Psoas muscle (tissue), 8 donors: Measurements from ENCODE around the gene DIP2C. TPM values are rescaled to one million over a fixed set of nuclear protein-coding genes. Genes with fewer than 3 reads are reported as not detected.

Experiments
- ATAC-seq, 4 donors: fragments of 200-7000 bp; cut with Tn5 transposase; one replicate each; pipeline ENCODE4 v1.9.1; 2020; ENCODE audit warnings: moderate library complexity in 3 of 4, mild to moderate bottlenecking in 2 of 4
- DNase-seq, 2 donors: peaks; one replicate each; pipeline ENCODE4 v3.0.0-alpha.2; 2020
- H3K27ac ChIP-seq: fragments of 200-600 bp; one replicate; pipeline ENCODE4 v1.8.0; 2022
- H3K27me3 ChIP-seq, 3 donors: fragments of 200-600 bp in 1 of 3; one replicate each; pipeline versions ENCODE4 v1.6.1 to v1.8.0; 2013 to 2022; ENCODE audit warnings: low read length in 2 of 3, mild to moderate bottlenecking in 2 of 3, moderate library complexity in 1 of 3; ENCODE audit not compliant: insufficient read depth in 3 of 3
- H3K36me3 ChIP-seq, 2 donors: fragments of 200-600 bp in 1 of 2; one replicate each; pipeline versions ENCODE4 v1.6.1 to v1.8.0; 2013 to 2022; ENCODE audit warnings: low read depth in 1 of 2, mild to moderate bottlenecking in 1 of 2, moderate library complexity in 1 of 2; ENCODE audit not compliant: insufficient read depth in 1 of 2
- H3K4me1 ChIP-seq: fragments of 200-600 bp; one replicate; pipeline ENCODE4 v1.8.0; 2022
- H3K4me3 ChIP-seq: fragments of 200-600 bp; one replicate; pipeline ENCODE4 v1.8.0; 2022; ENCODE audit warnings: mild to moderate bottlenecking
- H3K9me3 ChIP-seq: fragments of 200-600 bp; one replicate; pipeline ENCODE4 v1.8.0; 2022
- CTCF ChIP-seq: fragments of 200-600 bp; IDR thresholded peaks from one replicate; pipeline ENCODE4 v1.8.0; 2022; ENCODE audit warnings: antibody characterized with exemption
- WGBS, 3 donors: extraction: QIAGEN DNeasy Blood & Tissue Kit; methylation state at CpG; one replicate each; pipeline versions ENCODE4 v1.1.6 to v1.1.7; 2013; 5-methylcytosine and 5-hydroxymethylcytosine counted together
- intact Hi-C, 2 donors: fragments of 100-400 bp; cut with DNase I; formaldehyde crosslinking; loops; one replicate each; pipeline versions ENCODE4 v1.11.0 to v1.14.2; 2022
- polyA plus RNA-seq, 3 donors: library from polyadenylated mRNA; stranded (reverse); fragments of 200-250 nt; gene quantifications; one replicate each; pipeline ENCODE4 v1.2.3, GENCODE V29; 2013
- total RNA-seq, 4 donors: library from RNA; stranded (reverse); fragmentation: NEBNext Ultra II Directional in 2 of 4; extraction: Animal tissue kit (Norgen Biotek cat#: 25700) in 2 of 4; gene quantifications; one replicate each; pipeline versions ENCODE4 v1.2.1 to v1.2.4, GENCODE V29; 2021 to 2023
- donor health status: healthy with polysubstance abuse.
- donor health status: DM: no; HTN: no; CAD: no; lungs with moderate emphysema.
- donor health status: Bipolar disorder and iron deficiency.
- donor health status: healthy.
- donor health status: DM: yes; HTN: yes; CAD: no.
- donor health status: DM: no; HTN: no; CAD: no.
- donor health status: DM: no; HTN: no; CAD: no.
- donor health status: DM: yes; HTN: yes; CAD: no.

Gene DIP2C
- total and polyA plus RNA-seq, 7 donors, result 7.7 to 32.0 (median 25.0) TPM

- H3K27ac ChIP-seq, result no peak overlapping the region
- H3K27me3 ChIP-seq, result no peaks in the 10 kb centered on the region
- no peak overlapping the region for H3K4me3 ChIP-seq
- TF ChIP-seq CTCF, result no peak
- DNase-seq (no peak), ATAC-seq (no peak)
- H3K9me3 ChIP-seq, result no peaks in the 10 kb centered on the region
- no peaks in the 10 kb centered on the region for H3K4me1 ChIP-seq
- H3K36me3 ChIP-seq, result peaks cover 0 to 73% of the 10 kb centered on the region in 2 donors
- 93 to 95% (median 95%) methylated on average over 10 of the region's 10 CpGs for WGBS, 3 donors
- intact Hi-C loops, result no loop called here
Measured at GRCh38 chr10:381346-381745, 308.1 kb downstream of the DIP2C start.

GRCh38 chr10:380313-380940 is 309.0 kb downstream of the DIP2C start:
- WGBS, 3 donors, result 71 to 82% (median 77%) methylated on average over 17 of the region's 17 CpGs
- no peaks in the 10 kb centered on the region for H3K9me3 ChIP-seq
- H3K4me1 ChIP-seq, result no peaks in the 10 kb centered on the region
- no peak for ATAC-seq
- no peak for DNase-seq
- H3K27ac ChIP-seq, result no peak overlapping the region
- H3K36me3 ChIP-seq, result peaks cover 0 to 66% of the 10 kb centered on the region in 2 donors
- TF ChIP-seq CTCF, result no peak
- H3K27me3 ChIP-seq, result no peaks in the 10 kb centered on the region
- intact Hi-C loops, result no loop called here
- no peak overlapping the region for H3K4me3 ChIP-seq

- Histone ChIP-seq H3K36me3 (peaks cover 0 to 62% of the 10 kb centered on the region in 2 donors), H3K27me3 (no peaks in the 10 kb centered on the region), H3K4me3 (no peak overlapping the region), H3K9me3 (no peaks in the 10 kb centered on the region), H3K4me1 (no peaks in the 10 kb centered on the region), H3K27ac (no peak overlapping the region)
- intact Hi-C loops, result no loop called here
- ATAC-seq (no peak), DNase-seq (no peak)
- WGBS, 3 donors, result 92 to 97% (median 95%) methylated on average over 14 to 16 of the region's 16 CpGs
- TF ChIP-seq CTCF, result no peak
Measured at GRCh38 chr10:378930-379704, 310.4 kb downstream of the DIP2C start.

- no peak for TF ChIP-seq CTCF
- intact Hi-C loops, result no loop called here
- 96 to 98% (median 97%) methylated on average over 14 of the region's 14 CpGs for WGBS, 3 donors
- DNase-seq (no peak), ATAC-seq (no peak)
- H3K27me3 ChIP-seq, result no peaks in the 10 kb centered on the region
- peaks cover 0 to 55% of the 10 kb centered on the region in 2 donors for H3K36me3 ChIP-seq
- no peaks in the 10 kb centered on the region for H3K4me1 ChIP-seq
- H3K27ac ChIP-seq, result no peak overlapping the region
- no peak overlapping the region for H3K4me3 ChIP-seq
- no peaks in the 10 kb centered on the region for H3K9me3 ChIP-seq
Measured at GRCh38 chr10:378230-378929, 311.1 kb downstream of the DIP2C start.
